Sigmoid colon (tissue), 4 donors: ENCODE data around the gene NGFR.

Experiments used
- POLR2A ChIP-seq, 2 donors: fragments of 450-650 bp; IDR thresholded peaks; one replicate each; pipeline ENCODE4 v1.6.1; 2016; ENCODE audit warnings: antibody characterized with exemption in 2 of 2, mild to moderate bottlenecking in 2 of 2, moderate library complexity in 2 of 2
- POLR2AphosphoS5 ChIP-seq, 4 donors: sonication (generic); formaldehyde crosslinking; IDR thresholded peaks; one replicate each; pipeline ENCODE4 v1.6.1; 2017; ENCODE audit warnings: antibody characterized with exemption in 4 of 4
- TF ChIP-seq, protein P1 (sequence below), 4 experiments: fragments of 450-650 bp in 3 of 4; fragments of 200-600 bp in 1 of 4; IDR thresholded peaks; one replicate each; pipeline ENCODE4 v1.5.1; 2016 to 2019; ENCODE audit warnings: antibody characterized with exemption in 4 of 4, mild to moderate bottlenecking in 3 of 4, moderate library complexity in 2 of 4

DNA sequence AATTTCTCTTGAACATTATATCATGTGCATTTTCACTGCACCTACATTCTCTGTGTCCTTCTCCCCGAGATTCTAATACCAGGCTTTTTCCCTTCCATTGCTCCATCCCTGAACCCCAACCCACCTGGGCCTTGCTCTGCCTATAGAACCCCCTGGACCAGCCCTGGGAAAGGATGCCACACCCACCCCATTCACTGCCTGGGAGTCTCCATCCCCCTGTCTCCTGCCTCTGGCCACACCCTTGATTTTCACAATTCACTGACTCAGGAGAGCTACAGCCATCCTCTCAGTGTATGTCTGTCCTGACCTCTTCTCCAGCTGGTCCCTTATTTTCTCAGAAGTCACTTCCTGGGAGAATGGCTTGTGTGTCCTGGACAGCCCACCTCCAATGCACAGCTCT lies 27.9 kb upstream of the NGFR start:
- TF ChIP-seq, protein P1, sequence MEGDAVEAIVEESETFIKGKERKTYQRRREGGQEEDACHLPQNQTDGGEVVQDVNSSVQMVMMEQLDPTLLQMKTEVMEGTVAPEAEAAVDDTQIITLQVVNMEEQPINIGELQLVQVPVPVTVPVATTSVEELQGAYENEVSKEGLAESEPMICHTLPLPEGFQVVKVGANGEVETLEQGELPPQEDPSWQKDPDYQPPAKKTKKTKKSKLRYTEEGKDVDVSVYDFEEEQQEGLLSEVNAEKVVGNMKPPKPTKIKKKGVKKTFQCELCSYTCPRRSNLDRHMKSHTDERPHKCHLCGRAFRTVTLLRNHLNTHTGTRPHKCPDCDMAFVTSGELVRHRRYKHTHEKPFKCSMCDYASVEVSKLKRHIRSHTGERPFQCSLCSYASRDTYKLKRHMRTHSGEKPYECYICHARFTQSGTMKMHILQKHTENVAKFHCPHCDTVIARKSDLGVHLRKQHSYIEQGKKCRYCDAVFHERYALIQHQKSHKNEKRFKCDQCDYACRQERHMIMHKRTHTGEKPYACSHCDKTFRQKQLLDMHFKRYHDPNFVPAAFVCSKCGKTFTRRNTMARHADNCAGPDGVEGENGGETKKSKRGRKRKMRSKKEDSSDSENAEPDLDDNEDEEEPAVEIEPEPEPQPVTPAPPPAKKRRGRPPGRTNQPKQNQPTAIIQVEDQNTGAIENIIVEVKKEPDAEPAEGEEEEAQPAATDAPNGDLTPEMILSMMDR (IDR thresholded peaks at IDR 0.05), result no peak
- no peak for TF ChIP-seq POLR2AphosphoS5 (IDR thresholded peaks at IDR 0.05)
- TF ChIP-seq POLR2A (IDR thresholded peaks at IDR 0.05), result no peak
